T-helper 1 cell (primary cell): Measurements from ENCODE around the gene MVB12B.

Source experiments
- DNase-seq, 5 donors: peaks; one replicate each; pipeline ENCODE4 v3.0.0-alpha.2; 2012 to 2020

Gene MVB12B

GRCh38 chr9:126304207-126304970 is 22.2 kb upstream of the MVB12B start:
- DNase-seq, result no peak

DNA sequence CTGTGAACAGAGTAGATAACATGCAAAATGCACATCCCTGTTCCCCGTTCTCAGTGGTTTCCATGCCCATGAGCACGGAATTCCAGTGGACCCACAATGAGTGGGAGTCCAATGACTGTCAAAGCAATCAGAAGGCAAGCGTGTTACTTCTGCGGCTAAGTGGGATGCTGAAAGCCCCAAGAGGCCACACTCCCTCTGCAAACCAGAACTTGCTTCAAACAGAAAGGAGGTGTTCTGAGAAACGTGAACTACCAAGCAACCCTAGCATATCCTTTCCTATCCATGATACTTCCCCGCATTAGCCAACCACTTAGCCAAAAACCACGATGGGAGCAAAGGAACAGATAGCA is 21.7 kb upstream of the MVB12B start:
- no peak for DNase-seq

DNA sequence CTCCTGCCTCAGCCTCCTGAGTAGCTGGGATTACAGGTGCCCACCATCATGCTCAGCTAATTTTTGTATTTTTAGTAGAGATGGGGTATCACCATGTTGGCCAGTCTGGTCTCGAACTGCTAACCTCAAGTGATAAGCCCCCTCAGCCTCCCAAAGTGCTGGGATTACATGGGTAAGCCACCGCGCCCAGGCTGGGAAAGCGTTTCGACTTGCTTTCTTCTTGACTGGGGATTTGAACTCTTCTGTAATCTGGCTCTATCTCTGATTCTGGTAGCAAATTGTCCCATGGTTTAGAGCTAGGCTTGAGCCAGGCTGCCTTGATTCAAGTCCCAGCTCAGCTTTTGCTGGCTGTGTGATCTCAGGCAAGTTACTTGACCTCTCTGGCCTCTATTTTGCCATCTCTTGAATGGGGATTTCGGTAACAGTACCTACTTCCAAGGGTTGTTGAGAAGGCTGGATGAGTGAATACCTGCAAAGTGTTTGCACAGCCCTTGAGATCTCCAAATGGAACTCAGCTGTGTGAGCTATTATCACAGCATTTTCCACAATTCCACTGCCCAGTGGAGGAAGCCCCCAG is 20.5 kb upstream of the MVB12B start:
- DNase-seq, result no peak

DNA sequence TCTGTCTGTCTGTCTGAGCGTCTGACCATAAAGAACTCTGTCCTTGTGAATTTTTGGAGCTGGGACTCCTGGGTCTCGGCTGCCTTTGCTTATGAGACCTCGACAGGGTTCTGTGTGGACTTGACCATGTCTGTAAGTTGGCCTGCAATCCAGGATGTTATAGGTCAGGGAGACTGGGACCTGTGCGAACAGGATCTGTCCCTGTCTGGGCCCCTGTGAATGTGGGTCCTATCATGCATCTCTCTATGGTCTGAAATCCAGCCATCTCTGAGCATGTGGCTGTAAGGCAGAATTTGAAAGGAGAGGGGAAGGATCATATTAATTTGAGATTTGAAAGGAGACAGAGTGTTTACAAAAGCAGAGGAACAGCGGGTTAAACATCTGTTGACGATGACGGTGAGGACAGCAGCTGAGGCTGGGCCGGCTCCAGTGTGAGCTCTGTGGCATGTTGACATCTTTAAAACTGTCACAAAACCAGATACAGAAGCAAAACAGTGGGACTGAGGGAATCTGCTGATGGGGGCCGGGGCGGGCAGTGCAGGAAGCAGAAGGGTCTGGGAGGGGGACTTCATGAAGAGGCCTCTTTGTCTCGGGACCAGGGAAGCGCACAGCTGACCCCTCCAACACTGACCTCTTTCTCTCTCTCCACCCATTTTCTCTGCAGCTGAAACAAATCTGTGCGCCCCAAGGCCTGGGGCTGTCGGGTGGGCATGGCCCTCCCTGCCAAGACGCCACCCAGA is 19.1 kb upstream of the MVB12B start:
- no peak for DNase-seq

GRCh38 chr9:126309427-126310189 is 17.0 kb upstream of the MVB12B start:
- no peak for DNase-seq

DNA sequence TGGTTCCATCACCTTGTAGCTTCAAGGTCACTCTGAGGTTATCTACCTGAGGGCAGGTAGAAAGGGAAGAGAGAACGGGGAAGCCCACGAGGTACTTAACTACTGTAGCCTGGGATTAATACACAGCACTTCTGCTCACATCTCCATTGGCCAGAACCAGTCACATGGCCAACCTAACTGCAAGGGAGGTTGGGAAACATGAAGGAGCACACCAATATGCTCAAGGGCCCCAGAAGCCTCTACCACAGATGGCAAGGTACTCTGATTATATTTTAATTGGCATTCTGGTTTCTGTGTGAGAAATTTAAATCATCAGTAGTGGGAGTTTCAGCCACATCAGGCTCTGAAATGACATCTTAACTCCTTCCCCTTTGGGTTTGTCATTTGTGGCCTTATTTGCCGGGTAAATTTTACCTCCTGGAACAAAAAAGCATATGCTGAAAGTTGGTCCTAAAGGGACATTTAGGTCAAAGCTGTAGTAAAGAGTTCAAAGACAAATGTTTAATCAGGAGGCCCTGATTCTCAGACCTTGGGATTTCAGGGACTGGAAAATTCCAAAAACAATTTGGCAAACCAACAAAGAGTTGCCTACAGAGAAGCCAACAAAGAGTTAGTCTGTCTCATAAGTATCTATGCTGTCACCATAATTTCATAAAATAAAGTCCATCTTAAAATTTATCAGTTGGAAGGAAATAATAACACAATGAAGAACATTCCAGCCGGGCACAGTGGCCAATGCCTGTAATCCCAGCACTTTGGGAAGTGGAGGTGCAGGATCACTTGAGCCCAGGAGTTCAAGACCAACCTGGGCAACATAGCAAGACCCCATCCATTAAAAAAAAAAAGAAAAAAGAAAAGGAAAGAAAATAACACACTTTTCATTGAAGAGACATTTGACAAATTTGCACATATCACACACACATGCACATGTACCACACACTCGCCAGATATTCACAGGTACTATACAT is 13.8 kb upstream of the MVB12B start:
- no peak for DNase-seq

GRCh38 chr9:126316085-126316655 is 10.5 kb upstream of the MVB12B start:
- DNase-seq, result no peak

DNA sequence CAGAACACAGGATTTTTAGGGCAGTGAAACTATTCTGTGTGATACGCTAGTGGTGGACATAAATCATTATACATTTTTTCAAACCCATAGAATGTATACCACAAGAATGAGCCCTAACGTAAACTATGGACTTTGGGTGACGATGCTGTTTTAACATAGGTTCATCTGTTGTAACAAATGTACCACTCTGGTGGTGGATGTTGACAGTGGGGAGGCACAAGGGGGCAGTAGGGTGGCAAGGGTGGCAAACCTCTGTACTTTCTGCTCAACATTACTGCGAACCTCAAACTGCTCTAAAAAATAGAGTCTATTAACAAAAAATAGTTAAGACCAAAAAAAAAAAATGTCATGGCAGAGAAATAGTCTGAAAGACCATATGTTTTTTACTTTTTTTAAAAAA is 9.1 kb upstream of the MVB12B start:
- peak in 2 of 5 donors; percentile 20 to 21 for DNase-seq

DNA sequence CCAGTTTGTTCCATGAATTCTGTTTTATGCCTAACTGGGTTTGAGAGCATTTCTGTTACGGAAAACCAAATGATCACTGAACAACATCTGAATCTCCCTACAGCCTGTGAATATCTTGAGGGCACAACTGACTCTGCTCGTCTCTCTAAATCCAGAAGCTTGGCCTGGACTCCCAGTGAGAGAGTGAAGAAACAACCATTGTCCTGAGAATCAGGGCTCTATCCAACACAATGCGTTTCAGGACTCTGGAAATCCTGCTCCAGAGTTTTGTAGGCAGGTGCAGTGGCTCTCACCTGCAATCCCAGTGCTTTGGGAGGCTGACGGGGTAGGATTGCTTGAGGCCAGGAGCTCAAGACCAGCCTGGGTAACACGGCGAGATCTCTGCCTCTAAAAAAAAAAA is 7.8 kb upstream of the MVB12B start:
- no peak for DNase-seq

- no peak for DNase-seq
These were observed 7.0 kb upstream of the MVB12B start for GRCh38 chr9:126319671-126320070.

DNA sequence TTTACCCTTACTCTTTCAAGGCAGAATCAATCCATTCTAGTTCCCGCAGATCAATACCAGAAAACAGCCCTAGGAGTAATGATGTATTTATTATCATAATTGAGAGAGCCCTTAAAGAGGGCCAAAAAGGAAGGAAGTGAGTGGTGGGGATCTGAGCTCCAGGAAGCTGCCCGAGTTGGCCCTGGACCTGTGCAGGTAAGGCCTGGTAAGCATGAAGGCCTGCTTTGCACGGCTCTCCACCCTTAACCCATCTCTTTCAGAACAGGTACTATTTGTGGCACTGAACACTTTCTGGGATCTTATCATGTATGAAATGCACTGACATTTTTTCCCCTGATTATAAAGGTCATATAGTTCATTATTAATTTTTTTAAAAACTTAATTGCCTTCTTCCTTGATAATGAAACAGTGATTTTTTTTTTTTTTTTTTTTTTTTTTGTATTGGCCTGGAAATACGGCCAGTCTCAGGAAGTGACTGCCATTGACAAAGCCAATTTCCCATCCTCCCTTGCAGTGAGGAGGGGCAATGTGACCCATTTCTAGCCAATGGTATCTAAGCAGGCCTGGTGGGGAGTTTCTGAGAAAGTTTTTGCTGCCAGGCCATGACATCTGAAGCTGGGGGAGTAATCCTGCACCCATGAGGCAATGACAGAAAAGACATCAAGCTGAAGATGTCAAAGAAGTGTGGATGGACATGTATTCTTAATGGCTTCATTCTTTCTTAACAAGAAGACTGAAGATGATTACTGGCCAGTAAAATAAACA is 6.3 kb upstream of the MVB12B start:
- DNase-seq, result no peak

DNA sequence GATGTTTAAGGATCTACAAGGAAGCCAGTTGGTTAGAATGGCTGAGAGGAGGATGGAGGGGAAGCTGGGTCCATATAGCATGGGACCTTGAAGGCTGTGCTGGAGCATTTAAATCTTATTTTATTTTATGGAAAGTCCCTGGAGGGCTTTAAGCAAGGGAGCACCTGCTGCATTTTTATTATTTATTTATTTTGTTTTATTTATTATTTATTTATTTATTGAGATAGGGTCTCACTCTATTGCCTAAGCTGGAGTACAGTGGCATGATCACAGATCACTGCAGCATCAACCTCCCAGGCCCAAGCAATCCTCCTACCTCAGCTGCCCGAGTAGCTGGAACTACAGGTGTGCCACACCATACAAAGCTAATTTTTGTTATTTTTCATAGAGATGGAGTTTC is 4.9 kb upstream of the MVB12B start:
- no peak for DNase-seq

DNA sequence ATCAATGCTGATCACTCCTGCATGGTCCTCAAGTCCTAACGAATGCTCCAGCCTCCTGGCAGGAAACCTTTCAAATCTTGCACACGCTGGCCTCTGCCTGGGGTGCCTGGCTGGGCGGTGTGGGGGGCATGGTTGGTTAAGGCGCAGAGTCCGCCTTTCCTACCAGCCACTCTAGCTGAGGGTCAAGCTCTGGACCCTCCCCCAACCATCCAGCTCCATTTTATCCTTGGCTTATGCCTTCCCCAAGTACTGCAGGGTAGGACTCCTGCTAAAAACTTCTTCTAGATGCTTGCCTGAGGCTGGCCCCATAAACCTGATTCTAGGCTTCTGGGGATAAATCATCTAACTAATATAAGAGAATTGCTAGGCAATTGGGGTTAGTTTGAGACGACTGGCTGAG is 808 bp upstream of the MVB12B start:
- DNase-seq, result no peak

DNA sequence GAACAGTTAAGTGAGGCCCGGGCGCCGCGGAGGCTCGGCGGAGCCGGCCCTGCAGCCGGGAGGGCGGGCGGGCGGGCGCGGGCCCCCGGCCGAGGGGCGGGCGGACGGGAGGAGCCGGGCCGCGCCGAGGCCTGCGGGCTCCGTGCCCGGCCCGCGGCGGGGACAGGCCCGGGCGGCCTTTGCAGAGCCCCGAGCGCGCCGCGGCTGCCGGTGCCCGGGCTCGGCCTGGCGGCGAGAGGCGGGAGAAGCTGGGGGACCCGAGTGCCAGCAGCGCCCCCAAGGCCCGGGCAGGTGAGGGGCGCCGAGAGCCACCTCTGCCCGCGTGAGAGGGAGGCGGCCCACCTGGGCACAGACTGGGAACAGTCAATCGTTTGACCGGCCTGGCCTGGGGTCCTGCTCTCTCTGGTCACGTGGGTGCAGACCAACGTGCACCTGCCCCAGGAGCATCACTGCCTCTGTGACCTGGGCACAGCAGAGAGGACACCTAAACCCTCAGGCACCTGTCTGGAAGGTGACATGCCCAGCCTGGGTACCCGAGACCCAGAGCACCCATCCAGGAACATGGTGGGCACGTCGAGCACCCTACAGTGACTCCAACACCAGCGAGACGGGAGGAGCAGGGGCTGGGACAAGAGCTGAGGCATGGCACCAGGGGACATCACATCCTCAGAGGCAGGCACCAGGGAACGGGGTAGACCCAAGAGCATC is 531 bp downstream of the MVB12B start:
- peak in 1 of 5 donors; percentile 5 for DNase-seq

DNA sequence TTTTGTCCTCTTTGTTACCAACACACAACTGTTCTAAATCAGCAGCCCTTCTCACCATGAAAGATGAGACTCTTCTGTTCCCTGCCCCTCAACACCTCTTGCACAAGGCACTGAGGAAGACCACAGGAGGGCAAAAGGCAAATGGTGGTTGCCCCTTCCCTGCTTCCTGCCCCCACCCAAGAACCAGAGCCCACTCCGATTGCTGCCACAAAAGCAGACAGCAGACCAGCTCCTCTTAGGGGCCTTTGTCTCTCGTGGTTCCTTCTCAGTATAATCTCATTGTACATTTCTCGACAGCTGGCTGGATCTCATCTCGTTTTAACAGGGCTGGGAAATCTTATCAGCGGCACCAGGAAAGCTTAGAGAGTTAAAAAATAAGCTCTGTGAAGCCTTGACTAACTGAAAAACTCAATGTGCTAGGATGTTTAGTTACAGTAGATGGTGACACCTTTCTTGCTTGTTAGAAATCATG is 1.1 kb downstream of the MVB12B start:
- no peak for DNase-seq

DNA sequence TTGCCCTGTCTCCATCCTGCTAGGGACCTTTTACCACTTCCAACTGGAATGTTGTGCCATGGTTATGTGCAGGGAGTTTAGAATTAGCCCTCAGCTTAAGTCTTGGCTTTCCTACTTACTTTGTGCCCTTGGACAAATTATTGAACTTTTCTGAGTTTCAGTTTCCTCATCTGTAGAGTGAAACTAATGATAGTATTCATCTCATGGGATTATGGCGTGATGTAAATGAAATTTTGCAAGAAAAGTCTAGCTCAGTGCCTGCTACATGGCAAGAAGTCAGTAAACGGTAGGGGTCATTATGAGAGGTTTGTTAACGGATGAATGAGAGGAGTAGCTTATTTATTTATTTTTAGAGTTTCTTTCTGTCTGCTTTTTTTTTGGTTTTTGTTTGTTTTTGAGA is 1.8 kb downstream of the MVB12B start:
- no peak for DNase-seq

GRCh38 chr9:126329476-126330275 is 3.0 kb downstream of the MVB12B start:
- DNase-seq, result peak in 1 of 5 donors; percentile 9

- no peak for DNase-seq
These were observed 3.9 kb downstream of the MVB12B start for GRCh38 chr9:126330536-126330935.
